GM12878 (cell line): ENCODE measurements around the gene SELENOT. TPM values are rescaled to one million over a fixed set of nuclear protein-coding genes. Genes with fewer than 3 reads are reported as not detected.

Experiments
- ATAC-seq: fragments of 200-7000 bp; cut with Tn5 transposase; 3 replicates; pipeline ENCODE4 v1.9.1; 2020; ENCODE audit warnings: mild to moderate bottlenecking, moderate library complexity
- BruUV-seq: library from RNA; stranded (reverse); fragments of 400-500 nt; replicated peaks from 2 replicates; lab custom pipeline; 2021; lab: Mats Ljungman, UMichigan
- CTCF ChIA-PET: fragments of 300-600 bp; sonication (Branson Sonifier 250); formaldehyde crosslinking; extraction: SDS; loops from one replicate; lab custom pipeline; 2021; ENCODE audit warnings: inconsistent platforms; lab: Yijun Ruan, JAX
- POLR2A ChIA-PET: fragments of 350-600 bp; formaldehyde crosslinking; extraction: SDS; loops from one replicate; lab custom pipeline; 2021; ENCODE audit warnings: inconsistent platforms; lab: Charles Lee
- RAD21 ChIA-PET: fragments of 300-600 bp; sonication (Branson Sonifier 250); formaldehyde crosslinking; loops from one replicate; lab custom pipeline; 2023; ENCODE audit warnings: antibody characterized with exemption; ENCODE audit not compliant: unreplicated experiment; lab: Charles Lee
- SMC1A ChIA-PET: fragments of 300-600 bp; sonication (Branson Sonifier 250); formaldehyde crosslinking; loops from one replicate; lab custom pipeline; 2023; ENCODE audit not compliant: unreplicated experiment, uncharacterized antibody; lab: Charles Lee
- DNase-seq: peaks from one replicate; pipeline ENCODE4 v3.0.0-alpha.2; 2011; ENCODE audit warnings: low read depth, low spot score
- FAIRE-seq: peaks from 3 replicates; lab custom pipeline; 2011; peaks lifted over from hg19 to GRCh38; lab: Jason Lieb, UNC
- H2AFZ ChIP-seq: 2 replicates; pipeline ENCODE4 v1.6.0; 2011; ENCODE audit warnings: low read depth, low read length, control low read depth; ENCODE audit not compliant: control insufficient read depth
- H3K27ac ChIP-seq: 2 replicates; pipeline ENCODE4 v1.5.1; 2011; ENCODE audit warnings: control low read depth; ENCODE audit not compliant: control insufficient read depth, insufficient read depth
- H3K27me3 ChIP-seq, 2 experiments: replicated peaks in 1 of 2; 2 replicates each; pipeline versions ENCODE4 v1.6.0 to v1.6.1; 2011; ENCODE audit warnings: low read length in 1 of 2; ENCODE audit not compliant: control insufficient read depth in 2 of 2, insufficient read depth in 2 of 2
- H3K36me3 ChIP-seq, 2 experiments: 2 replicates each; pipeline ENCODE4 v1.5.1; 2011; ENCODE audit warnings: low read length in 1 of 2; ENCODE audit not compliant: control insufficient read depth in 2 of 2, insufficient read depth in 2 of 2
- H3K4me1 ChIP-seq: 2 replicates; pipeline ENCODE4 v1.6.1; 2011; ENCODE audit warnings: mild to moderate bottlenecking, low read length, moderate library complexity, mixed read lengths; ENCODE audit not compliant: control insufficient read depth, insufficient read depth
- H3K4me2 ChIP-seq: 2 replicates; pipeline ENCODE4 v1.6.0; 2011; ENCODE audit warnings: control low read depth; ENCODE audit not compliant: control insufficient read depth, insufficient read depth
- H3K4me3 ChIP-seq: fragments of 200-600 bp; sonication (generic); 2 replicates; pipeline ENCODE4 v1.5.1; 2016
- H3K79me2 ChIP-seq: 2 replicates; pipeline ENCODE4 v1.6.0; 2011; ENCODE audit warnings: low read length; ENCODE audit not compliant: control insufficient read depth, insufficient read depth
- H3K9ac ChIP-seq: 2 replicates; pipeline ENCODE4 v1.8.0; 2011; ENCODE audit warnings: low read length, control low read depth, mixed read lengths; ENCODE audit not compliant: control insufficient read depth, insufficient read depth
- H3K9me3 ChIP-seq: replicated peaks from 3 replicates; pipeline ENCODE4 v1.5.1; 2011; ENCODE audit warnings: mild to moderate bottlenecking, low read length; ENCODE audit not compliant: control insufficient read depth, insufficient read depth
- H4K20me1 ChIP-seq: 2 replicates; pipeline ENCODE4 v1.6.0; 2011; ENCODE audit not compliant: control insufficient read depth, insufficient read depth
- ATF7 ChIP-seq: fragments of 450-650 bp; IDR thresholded peaks from 2 replicates; pipeline ENCODE4 v1.6.1; 2016; ENCODE audit warnings: low read depth, mild to moderate bottlenecking
- CBFB ChIP-seq: IDR thresholded peaks from 2 replicates; pipeline ENCODE4 v1.6.1; 2016; ENCODE audit warnings: antibody characterized with exemption, low read depth
- IRF3 ChIP-seq: fragments of 450-650 bp; IDR thresholded peaks from 2 replicates; pipeline ENCODE4 v1.6.1; 2014; ENCODE audit warnings: mild to moderate bottlenecking
- KAT2A ChIP-seq: conservative IDR thresholded peaks from 2 replicates; pipeline ENCODE4 v1.6.1; 2011; ENCODE audit warnings: low read depth, low read length; ENCODE audit not compliant: control insufficient read depth
- NFYB ChIP-seq: IDR thresholded peaks from 2 replicates; pipeline ENCODE4 v1.6.1; 2011; ENCODE audit warnings: low read depth, mild to moderate bottlenecking, low read length, improper control_type of control experiment, moderate library complexity; ENCODE audit not compliant: insufficient read depth
- SMAD5 ChIP-seq: IDR thresholded peaks from 2 replicates; pipeline ENCODE4 v1.6.1; 2016; ENCODE audit warnings: antibody characterized with exemption, low read depth
- USF1 ChIP-seq: IDR thresholded peaks from 2 replicates; pipeline ENCODE4 v1.6.1; 2011; ENCODE audit warnings: borderline replicate concordance, low read depth, mild to moderate bottlenecking, moderate library complexity, mixed read lengths, low read length; ENCODE audit not compliant: insufficient read depth; ENCODE audit errors: extremely low read length
- ZBTB11 ChIP-seq: fragments of 450-650 bp; formaldehyde crosslinking; IDR thresholded peaks from 2 replicates; pipeline ENCODE4 v1.5.0; 2022; ENCODE audit warnings: mild to moderate bottlenecking, missing genetic modification characterization
- WGBS: methylation state at CpG from one replicate; pipeline ENCODE4 v1.1.6; 2016; ENCODE audit warnings: low lambda C conversion rate; ENCODE audit not compliant: insufficient replicate concordance, insufficient coverage; ENCODE audit errors: missing lambda C conversion rate; 5-methylcytosine and 5-hydroxymethylcytosine counted together
- in situ Hi-C: fragments of 300-500 bp; cut with MboI; formaldehyde crosslinking; loops from 9 replicates; pipeline ENCODE4 v1.14.3; 2018; ENCODE audit warnings: mixed read lengths
- intact Hi-C: fragments of 100-400 bp; cut with micrococcal nuclease; formaldehyde crosslinking; loops from one replicate; pipeline ENCODE4 v1.14.2; 2022; ENCODE audit not compliant: unreplicated experiment
- polyA plus RNA-seq, 11 experiments: library from polyadenylated mRNA; depleted of rRNA in 4 of 11; unstranded in 6 of 11; stranded (reverse) in 5 of 11; fragments of >200 nt; fragmentation: Nextera tagmentation in 4 of 11; fragmentation: Illumina TruSeq in 1 of 11; extraction: Ambion mirVana in 4 of 11; extraction: Trizol in 1 of 11; gene quantifications; 1 replicate in 1 of 11; 2 replicates in 10 of 11; pipeline versions ENCODE4 v1.2.1 to v1.2.3, GENCODE V29; 2011 to 2016; ENCODE audit warnings: inconsistent platforms in 2 of 11, missing spikeins in 2 of 11, low read depth in 1 of 11
- total RNA-seq, 4 experiments: library from RNA; depleted of rRNA in 3 of 4; stranded (reverse); fragments of >200 nt in 3 of 4; fragmentation: Illumina TruSeq in 1 of 4; extraction: Trizol in 1 of 4; gene quantifications; 2 replicates each; pipeline versions ENCODE4 v1.2.1 to v1.2.3, GENCODE V29; 2013 to 2021

SELENOT gene
- total and polyA plus RNA-seq, 10 of the 15 experiments (the other 5 are each of a cell fraction or from before 2014, with no cell fraction given) = 89.4 to 768 (median 261) TPM

GRCh38 chr3:150589759-150590158 lies 13.4 kb upstream of the SELENOT start:
- SMC1A ChIA-PET = interaction anchor here (1.4 to 2.0 kb wide), 4 partner anchors 9 to 132 kb away, joined by 4 to 12 read pairs (median 7); partner anchors contain the start of gene SELENOT
- RAD21 ChIA-PET = interaction anchor here (1.5 kb wide), 1 partner anchor 46 kb away, joined by 6 read pairs; no protein-coding TSS in a partner anchor
- H3K9me3 ChIP-seq = peaks cover 1% of the 10 kb centered on the region; the same call in 2 of the 3 replicates
- FAIRE-seq = no peak
- no TSS peak for BruUV-seq
- no peak overlapping the region for H3K4me2 ChIP-seq
- WGBS = 77% methylated on average over 5 of the region's 6 CpGs
- no peak for DNase-seq
- in situ Hi-C loops (no loop called here), intact Hi-C loops (no loop called here)
- ATAC-seq = no peak
- H3K27me3 ChIP-seq = no peaks in the 10 kb centered on the region
- no peak overlapping the region for H3K9ac ChIP-seq
- H3K27ac ChIP-seq = no peak overlapping the region
- H3K36me3 ChIP-seq = peaks cover 4 to 20% of the 10 kb centered on the region in 2 experiments
- CTCF ChIA-PET = interaction anchor here (0.6 to 3.6 kb wide), 5 partner anchors 9 to 275 kb away, joined by 3 to 18 read pairs (median 3); no protein-coding TSS in a partner anchor
- H3K79me2 ChIP-seq = peaks cover 54% of the 10 kb centered on the region
- TF ChIP-seq SMAD5 (no peak), IRF3 (no peak), USF1 (no peak), NFYB (no peak), CBFB (no peak), ZBTB11 (CRISPR knock-in tag) (no peak), KAT2A (no peak), ATF7 (no peak)
- H2AFZ ChIP-seq = no peak overlapping the region
- POLR2A ChIA-PET = interaction anchor here (1.3 to 2.4 kb wide), 3 partner anchors 8 to 13 kb away, joined by 4 to 16 read pairs (median 9); partner anchors contain the start of gene SELENOT
- H3K4me1 ChIP-seq = no peaks in the 10 kb centered on the region
- no peak overlapping the region for H3K4me3 ChIP-seq
- no peaks in the 10 kb centered on the region; the same call in 1 of the 2 replicates for H4K20me1 ChIP-seq
